Prostate gland (tissue), 2 donors: Measurements from ENCODE around the gene HIBADH.

Experiments
- CTCF ChIP-seq, 4 experiments: fragments of 200-600 bp in 2 of 4; fragments of 450-650 bp in 2 of 4; sonication (generic) in 2 of 4; IDR thresholded peaks; 1 replicate in 3 of 4; 2 replicates in 1 of 4; pipeline ENCODE4 v1.5.1; 2016 to 2019; ENCODE audit warnings: antibody characterized with exemption in 4 of 4, mild to moderate bottlenecking in 2 of 4, moderate library complexity in 2 of 4
- POLR2AphosphoS5 ChIP-seq: sonication (generic); formaldehyde crosslinking; IDR thresholded peaks from one replicate; pipeline ENCODE4 v1.6.1; 2017; ENCODE audit warnings: antibody characterized with exemption

GRCh38 chr7:27564881-27565482, 97.7 kb downstream of the HIBADH start:
- TF ChIP-seq POLR2AphosphoS5 (no peak), CTCF (IDR thresholded peaks at IDR 0.05) (no peak)
